Left forelimb (tissue), 1 donor: ENCODE data around the gene GPRIN3.

Experiments
- DNase-seq: peaks from one replicate; pipeline ENCODE4 v3.0.0-alpha.2; 2018; ENCODE audit warnings: low spot score

GPRIN3 gene

DNA sequence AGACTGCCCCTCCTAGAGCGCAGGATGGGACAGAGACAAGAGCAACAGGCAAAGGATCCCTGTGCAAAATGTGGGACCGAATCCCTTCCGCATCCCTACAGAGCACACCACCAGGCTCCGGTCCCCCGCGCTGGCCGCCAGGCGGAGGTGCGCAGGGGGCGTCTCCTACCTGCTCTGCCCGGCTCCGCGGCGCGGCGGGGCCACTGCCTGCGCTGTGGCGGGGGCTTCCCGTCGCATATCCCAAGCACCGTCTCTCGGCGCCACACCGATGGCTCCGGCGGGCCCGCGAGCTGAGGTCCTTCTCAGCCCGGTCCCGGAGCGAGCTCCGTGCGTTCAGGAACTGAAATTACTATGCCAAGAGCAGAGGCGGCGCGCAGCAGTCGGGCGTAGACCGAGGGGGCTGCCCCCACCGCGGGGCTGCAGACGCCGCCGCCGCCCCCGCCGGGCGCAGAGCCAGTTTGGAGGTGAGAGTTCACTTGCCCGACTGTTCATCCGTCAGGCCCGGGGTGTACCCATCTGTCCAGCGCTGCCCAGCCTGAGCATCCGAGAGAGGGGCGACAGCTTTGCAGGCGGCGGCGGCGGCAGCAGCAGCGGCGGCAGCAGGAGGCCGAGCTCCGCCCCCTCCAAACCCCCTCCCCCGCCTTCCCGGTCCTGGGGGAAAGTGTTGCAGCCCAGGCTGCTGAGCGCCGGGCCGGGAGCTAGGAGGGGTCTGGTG is at the start of gene GPRIN3:
Gene GPRIN3 (minus strand): TSS at position 355 of the 715 bp plus-strand sequence. CDS start 57,690 bp downstream, outside the sequence.
- peak; percentile 82 for DNase-seq

DNA sequence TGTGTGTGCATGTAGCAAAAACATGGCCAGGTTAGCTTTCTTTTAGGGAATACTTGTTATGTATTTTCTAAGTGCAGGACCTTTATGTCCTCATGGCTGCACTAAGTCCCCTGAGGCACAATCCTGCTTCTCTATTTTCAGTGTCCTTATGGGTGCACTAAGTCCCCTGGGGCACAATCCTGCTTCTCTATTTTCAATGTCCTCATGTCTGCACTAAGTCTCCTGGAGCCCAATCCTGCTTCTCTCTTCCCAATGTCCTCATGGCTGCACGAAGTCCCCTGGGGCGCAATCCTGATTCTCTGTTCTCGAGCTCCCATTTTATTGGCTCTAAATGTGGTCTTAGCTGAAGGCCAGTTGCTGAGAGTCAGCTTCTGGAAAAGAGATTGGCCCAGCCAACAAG is 49.7 kb upstream of the GPRIN3 start:
- DNase-seq, result no peak

DNA sequence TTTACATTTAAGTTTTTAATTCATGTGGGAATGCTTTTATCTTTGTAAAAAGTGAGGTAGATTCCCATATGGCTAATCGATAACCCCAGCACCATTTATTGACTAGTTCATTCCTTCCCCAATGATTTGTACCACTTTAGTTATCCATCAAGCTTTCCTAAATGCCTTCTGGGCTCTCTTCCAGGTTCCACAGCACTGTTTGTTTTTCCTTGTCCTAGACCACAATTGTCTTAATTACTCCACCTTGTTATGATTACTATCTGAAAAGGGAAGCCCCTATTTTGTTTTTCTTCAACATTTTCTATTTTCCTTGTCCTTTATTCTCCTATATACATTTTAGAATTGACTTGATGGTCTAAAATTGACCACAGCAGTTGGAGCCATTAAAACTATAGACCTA is 48.5 kb upstream of the GPRIN3 start:
- no peak for DNase-seq

DNA sequence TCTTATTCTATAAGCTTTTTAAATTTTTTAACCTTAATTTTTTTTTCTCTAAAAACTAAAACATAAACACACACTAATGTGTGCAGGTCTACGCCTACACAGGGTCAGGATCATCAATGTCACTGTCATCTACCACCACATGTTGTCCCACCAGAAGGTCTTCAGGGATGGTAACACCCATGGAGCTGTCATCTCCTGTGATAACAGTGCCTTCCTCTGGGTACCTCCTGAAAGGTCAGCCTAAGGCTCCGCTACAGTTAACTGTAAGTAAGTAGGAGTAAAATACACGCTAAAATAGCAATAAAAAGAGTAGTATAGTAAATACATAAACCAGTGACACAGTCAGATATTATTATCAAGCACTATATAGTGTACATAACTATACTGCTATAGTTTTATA is 45.9 kb upstream of the GPRIN3 start:
- DNase-seq, result no peak

DNA sequence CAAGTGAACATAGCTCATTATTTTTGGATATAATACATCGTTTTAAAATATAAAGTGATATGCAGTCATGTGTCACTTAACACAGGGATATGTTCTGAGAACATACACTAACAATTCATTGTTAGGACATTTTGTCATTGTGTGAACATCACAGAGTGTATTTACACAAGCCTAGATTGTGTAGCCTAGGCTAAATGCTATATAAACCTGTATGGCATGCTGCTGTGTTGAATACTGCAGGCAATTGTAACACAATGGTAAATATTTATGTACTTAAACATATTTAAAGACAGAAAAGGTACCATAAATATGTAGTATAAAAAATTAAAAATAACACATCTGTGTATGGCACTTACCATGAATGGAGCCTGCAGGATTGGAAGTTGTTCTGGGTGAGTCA is 44.9 kb upstream of the GPRIN3 start:
- DNase-seq, result no peak

DNA sequence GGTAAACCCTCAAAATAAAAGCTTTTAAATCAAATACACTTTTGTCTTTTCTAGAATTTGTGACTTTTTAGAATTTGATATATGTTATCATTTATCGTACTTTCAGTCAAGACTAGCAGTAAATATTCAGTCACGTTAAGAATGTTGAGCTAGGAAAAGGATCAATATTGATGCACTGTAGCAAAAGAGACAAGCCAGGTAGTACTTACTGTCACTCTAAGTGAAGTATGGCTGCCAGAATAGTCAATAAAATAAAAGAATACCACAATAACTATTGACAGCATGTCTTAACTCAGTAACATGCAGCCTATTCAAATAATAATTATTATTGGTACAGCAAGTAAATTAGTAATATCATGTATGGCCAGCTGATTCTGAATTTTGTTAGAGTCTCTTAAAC is 43.6 kb upstream of the GPRIN3 start:
- no peak for DNase-seq

DNA sequence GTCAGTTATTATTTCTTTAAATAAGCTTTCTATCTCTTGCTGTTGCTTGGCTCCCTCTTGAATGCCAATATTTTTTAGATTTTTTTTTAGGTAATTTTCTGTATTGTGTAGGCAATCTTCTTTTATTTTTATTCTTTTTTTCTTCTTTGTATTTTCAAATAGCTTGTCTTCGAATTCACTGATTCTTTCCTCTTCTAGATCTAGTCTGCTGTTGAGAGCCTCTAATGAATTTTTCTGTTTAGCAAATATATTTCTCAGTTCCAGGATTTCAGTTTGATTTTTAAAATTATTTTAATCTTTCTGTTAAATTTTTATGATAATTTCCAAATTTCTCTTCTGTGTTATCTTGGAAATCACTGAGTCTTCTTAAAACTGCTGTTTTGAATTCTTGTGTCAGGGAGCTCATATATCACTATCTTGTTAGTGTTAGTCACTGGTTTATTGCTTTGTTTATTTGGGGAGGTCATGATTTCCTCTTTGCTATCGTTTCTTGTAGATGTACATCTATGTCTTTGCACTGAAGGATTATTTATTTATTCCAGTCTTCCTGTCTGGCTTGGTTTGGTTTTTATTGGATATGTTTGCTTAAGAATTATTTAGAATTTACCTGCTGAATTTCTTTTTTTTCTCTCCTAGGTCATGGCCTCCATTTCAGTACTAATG is 39.9 kb upstream of the GPRIN3 start:
- DNase-seq, result no peak

DNA sequence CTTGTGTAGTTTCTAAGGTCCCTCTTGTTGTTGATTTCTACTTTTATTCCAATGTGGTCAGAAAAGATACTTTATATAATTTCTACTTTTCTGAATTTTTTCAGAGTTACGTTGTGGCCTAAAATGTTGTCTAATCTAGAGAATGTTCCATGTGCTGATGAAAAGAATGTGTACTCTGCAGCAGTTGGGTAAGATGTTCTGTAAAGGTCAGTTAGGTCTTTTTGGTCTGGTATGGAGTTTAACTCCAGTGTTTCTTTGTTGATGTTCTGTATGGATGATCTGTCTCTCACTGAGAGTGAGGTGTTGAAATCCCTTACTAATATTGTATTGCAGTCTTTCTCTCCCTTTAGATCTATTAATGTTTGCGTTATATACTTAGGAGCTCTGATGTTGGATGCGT is 37.0 kb upstream of the GPRIN3 start:
- DNase-seq, result no peak

DNA sequence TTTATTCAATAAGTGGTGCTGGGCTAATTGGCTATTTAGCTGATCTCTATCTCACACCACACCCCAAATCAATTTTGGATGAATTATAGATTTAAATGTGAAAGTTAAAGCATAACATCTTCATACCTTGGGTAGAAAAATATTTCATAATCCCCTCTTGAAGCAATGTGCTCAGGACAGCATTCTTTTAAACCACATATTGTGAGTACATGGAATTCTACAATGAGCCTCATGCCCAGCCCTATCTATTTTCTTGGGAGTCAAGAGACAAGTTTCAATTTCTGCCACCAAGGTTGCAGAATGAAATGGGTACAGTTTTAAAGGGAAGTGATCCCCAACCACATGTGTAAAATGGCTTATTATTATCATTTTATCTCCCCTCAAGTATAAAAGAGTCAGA is 30.6 kb upstream of the GPRIN3 start:
- DNase-seq, result no peak

DNA sequence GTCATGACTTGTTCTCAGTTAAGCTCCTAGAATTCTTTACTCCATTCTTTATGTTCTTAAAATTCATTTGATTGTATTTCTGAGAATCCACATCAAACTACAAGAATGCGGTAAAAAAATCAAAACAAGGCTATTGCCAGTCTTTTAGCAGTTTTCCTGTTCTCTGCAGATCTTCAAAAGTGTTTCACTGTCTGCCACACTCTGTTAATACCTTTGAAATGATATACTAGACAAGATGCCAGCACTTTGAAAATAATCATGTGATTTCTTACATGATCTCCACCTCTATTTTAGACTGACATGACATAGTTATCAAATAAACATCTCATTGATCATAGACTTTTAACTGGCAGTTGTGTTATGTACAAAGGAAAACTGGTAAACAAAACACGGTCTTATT is 30.1 kb upstream of the GPRIN3 start:
- DNase-seq, result no peak

DNA sequence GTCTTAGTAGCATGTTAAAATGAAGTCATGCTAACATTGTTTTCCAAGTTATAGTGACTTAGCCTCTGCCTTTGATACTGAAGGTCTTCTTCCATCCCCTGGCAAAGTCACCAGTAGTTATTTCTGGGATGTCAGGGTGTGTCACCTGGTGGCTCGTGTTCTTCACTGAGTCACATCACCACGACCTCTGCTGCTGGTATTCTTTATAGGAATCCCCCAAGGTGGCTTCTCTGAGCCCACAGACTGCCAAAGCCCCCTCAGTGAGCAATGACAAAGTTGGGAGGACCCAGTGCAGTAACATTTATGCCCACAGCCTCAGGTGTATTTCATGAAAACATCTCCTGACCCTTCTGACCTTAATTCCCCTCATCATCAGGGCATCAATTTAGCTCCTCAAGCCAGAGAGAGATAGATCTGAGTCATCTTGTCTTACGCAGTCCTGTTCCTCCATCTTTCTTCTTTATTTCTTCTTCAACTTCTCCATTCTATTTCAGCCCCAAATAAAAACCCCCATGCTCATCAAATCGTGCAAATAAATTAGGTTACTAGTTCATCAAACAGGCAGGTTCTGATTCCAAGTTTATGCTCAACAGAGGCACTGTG is 29.3 kb upstream of the GPRIN3 start:
- DNase-seq, result no peak

DNA sequence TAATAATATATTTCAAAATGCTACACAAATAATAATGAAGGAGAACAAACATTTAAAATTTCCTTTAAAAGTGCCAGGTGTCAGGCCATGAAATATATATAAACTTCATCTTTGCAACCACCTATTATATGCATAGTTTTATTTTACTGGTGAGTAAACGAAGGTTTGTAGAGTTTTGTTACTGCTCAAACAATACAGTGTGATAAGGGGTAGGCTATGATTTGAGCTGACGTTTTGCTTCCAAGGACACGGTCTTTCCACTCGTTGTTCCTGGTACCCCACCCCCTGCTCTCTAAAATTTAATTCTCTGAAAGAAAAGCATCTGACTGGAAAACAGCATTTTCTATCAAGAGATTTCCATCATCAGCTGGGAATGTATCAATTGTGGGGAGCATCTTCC is 27.2 kb upstream of the GPRIN3 start:
- no peak for DNase-seq

DNA sequence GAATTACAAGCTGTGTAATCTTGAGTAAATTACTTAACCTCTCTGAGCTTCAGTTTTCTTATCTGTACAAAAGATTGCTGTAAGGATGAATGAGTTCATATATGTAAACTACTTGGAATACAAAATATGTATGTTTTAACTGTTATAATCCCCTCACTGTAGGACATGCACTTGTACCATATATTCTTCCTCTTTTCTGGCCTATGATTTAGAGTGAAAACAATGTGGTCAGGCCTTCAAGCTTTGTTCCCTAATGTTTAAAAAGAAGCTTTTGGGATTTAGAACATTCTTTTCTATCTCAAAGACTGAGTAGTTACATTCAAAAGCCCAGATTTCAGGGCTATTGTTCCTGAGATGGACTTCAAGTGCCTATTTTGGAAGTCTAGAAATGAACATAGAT is 26.7 kb upstream of the GPRIN3 start:
- no peak for DNase-seq

DNA sequence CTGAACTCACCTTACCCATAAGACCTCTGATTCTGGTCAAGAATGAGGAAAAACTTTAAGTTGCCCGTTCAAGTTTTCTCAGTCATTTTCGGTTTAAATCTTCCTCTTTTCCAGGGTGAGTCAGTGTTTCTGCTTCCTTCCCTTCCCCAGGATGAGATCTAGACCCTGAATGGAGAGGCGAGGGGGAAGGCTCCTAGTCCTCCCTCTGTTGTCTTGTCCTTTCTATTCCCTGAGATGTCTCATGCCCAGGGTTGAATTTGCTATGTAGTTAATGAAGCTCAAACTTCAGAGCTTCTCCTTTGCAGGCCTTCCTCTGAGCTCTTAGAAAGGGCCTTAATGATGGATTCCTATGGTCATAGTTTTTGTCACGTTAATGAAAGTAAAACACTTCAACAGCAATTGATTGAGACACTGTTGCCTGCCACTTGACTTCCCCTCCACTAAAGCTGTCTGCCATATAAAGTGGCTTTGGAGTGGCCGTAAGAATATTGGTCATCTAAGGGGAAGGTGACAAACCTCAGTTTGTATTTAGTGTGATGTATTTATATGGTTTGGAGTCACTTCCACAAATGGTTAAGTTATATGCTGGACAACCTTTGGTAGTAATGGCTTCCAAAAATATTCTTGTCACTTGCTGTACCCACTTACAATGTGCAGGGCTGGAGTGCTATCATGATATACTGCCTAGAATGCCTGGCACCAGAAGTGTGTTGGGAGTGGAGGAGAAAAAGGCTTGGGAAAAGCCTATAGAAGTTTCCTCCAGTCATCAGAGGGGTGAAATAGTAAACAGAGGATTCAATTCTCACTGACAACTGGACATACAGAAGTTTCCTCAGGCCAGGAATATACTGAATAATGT is 24.3 kb upstream of the GPRIN3 start:
- DNase-seq, result no peak

DNA sequence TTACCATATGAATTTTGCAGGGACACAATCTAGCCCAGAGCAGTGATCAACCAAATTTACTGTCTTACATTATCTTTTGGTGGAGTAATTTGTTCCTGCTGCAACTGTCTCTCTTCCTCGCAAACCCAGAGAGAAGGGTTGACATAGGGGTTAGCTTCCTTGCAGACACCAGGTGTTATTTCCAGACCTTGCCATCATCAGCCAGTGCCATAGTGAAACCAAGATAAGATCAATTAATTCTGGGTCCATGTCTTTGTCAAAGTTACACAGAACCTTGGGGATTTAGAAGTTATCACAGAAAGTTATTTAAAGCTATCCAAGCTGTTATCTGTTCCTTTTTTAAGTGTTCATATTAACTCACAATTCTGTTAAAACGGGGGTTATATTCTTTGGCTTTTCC is 23.6 kb upstream of the GPRIN3 start:
- no peak for DNase-seq

DNA sequence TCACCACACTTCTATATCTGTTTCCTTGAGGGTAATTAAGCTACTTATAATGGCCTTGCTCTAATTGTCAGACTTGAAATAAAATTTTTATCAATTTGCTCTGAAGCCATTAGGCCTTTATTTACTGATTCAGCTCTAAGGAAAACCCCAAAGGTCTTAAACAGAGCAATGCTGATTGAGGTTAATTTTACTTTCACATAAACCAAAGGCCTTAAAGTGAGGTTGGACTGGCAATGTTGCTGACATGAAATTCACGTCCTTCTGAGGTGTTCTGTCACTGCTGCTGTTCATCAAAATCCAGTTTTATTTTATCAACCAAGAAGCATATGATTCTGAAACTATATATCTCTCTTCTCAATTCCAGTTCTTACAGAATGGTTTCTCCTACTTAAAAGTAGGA is 21.7 kb upstream of the GPRIN3 start:
- no peak for DNase-seq

DNA sequence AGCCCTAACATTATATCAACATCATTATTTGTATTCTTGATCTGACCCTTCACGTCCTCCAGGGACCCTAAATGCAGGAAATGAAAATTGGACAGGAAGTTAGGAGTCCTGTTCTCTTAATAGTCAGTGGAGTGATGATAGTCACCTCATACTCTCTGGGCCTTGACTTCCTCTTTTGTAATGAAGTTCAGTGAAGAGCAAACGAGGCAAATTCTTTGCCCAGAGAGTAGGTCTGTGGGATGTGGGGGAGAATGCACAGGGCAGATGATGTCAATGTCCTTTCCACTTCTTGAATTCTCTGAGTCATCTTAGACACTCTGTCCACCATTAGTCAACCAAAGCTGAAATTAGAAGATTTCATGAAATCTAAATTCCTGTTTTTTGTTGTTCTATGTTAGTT is 17.1 kb upstream of the GPRIN3 start:
- DNase-seq, result no peak

DNA sequence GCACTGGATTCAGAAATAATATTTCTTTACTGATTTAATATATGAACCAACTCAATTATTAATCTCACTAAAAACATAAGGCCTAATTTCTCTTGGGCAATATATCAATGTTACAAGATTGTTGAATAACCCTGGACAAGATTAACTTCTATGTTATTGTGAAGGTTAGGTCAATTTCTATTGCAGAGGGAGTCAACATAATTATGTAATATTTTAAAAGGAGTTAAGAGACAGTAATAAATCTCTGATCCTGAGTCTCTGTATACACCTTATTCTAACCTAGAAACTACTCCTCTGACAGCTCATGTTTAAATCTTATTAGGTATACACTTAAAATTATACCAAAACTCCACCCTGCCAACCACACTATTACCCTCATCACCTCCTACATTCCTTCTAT is 15.1 kb upstream of the GPRIN3 start:
- no peak for DNase-seq

DNA sequence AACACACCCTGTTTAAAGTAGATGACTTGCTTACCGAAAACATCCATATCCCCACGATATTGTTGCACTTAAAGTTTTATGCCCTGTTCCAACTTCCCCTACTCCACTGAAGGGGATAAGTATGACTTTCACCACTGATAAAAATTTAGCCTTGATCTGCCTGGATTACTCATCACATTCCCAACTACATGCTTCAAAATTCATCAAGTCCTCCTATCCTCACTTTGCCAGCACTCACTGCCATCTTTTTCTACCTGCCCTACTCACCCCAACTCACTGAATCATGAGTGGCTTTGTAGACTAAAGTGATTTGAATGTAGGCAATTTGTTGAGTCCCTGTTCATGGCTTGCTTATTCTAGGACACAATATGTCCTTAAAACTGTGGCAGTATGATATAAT is 12.2 kb upstream of the GPRIN3 start:
- no peak for DNase-seq

DNA sequence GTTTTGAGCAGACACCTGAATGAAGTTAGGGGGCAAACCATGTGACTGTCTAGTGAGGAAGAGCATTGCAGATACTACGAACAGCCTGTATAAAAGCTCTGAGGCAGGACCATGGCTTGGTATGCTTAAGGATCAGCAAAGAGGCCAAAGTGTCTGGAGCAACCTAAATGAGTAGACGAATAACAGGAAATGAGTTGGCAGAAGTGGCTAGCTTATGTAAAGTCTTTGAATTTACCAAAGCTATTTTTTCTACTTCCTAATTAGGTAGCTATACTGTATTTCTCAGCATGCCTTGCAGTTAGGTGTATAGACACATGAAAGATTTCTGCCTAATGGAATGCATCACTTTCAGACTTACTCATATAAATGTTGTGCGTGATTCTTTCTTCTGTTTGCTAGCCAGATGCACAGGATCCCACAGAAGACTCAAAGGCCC is 9.3 kb upstream of the GPRIN3 start:
- no peak for DNase-seq

DNA sequence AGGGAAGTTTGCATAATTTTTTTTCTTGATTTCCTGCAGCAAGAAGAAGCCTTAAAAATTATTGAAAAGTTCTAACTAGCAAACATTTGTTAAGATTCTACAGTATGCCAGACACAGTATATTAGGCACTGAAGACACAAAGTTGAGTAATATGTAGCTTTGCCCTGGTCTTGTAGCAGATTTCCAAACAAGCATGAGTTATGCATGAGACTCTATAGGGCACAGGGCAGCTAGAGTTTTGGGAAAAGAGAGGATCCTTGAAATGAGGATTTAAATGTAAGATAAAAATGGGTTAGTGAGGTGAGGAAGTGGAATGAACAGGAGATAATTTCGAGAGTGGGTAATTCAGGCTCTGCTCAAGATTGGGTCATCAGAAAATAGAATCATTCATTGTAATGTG is 8.6 kb upstream of the GPRIN3 start:
- DNase-seq, result no peak

DNA sequence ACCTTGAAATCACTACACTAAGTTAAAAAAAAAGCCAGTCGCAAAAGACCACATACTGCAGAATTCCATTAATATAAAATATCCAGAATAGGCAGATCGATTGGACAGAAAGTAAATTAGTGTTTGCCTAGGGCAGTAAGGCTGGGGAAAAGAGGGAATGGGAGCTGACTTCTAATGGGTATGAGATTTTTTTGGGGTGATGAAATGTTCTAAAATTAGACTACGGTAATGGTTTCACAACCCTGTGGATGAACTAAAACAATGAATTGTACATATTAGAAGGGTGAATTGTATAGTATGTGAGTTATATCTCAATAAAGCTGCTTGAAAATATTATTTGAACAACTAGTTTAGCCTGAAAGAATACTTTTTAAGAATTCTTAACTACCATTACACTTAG is 6.7 kb upstream of the GPRIN3 start:
- DNase-seq, result no peak

DNA sequence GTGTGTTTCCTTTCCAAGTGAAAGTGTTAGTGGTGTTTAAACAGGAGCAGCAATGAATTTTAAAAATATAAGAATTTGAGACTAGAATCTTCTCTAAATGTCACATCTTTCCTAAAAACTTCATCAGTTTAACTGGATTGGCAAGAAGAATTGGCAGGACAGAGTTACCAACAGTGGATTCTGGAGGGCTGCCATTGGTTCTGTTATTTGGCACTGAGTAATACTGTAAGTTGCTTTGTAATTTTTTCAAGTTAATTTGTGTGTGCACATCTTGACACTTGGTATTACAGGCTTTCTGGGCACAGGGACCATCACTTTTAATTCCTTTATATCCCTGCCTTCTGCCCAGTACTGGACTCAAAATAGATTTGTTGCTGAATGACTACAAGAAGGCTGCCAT is 4.5 kb upstream of the GPRIN3 start:
- no peak for DNase-seq
